ENCODE data around the gene MT1X.

Gene MT1X

GRCh38 chr16:56679818-56680217 is 2.5 kb upstream of the MT1X start:
- no peak for DNase-seq

GRCh38 chr16:56682703-56683397 is 580 bp downstream of the MT1X start:
- DNase-seq, result no peak

GRCh38 chr16:56683424-56684172 is 1.3 kb downstream of the MT1X start:
- DNase-seq, result no peak

GRCh38 chr16:56684256-56684925 is 2.1 kb downstream of the MT1X start:
- no peak for DNase-seq

GRCh38 chr16:56684926-56685590 is 2.8 kb downstream of the MT1X start:
- DNase-seq, result no peak

- no peak for DNase-seq
These were observed 4.5 kb downstream of the MT1X start for GRCh38 chr16:56686758-56687157.

GRCh38 chr16:56688762-56689161 is 6.5 kb downstream of the MT1X start:
- DNase-seq, result no peak

GRCh38 chr16:56689171-56689570 is 6.9 kb downstream of the MT1X start:
- no peak for DNase-seq

- no peak for DNase-seq
These were observed 8.3 kb downstream of the MT1X start for GRCh38 chr16:56690420-56691122.

GRCh38 chr16:56691885-56692284 is 9.6 kb downstream of the MT1X start:
- no peak for DNase-seq

- DNase-seq, result no peak
These were observed 13.0 kb downstream of the MT1X start for GRCh38 chr16:56695246-56695645.

GRCh38 chr16:56697456-56698155 is 15.3 kb downstream of the MT1X start:
- DNase-seq, result no peak

GRCh38 chr16:56700195-56700594 is 17.9 kb downstream of the MT1X start:
- no peak for DNase-seq

- no peak for DNase-seq
These were observed 18.4 kb downstream of the MT1X start for GRCh38 chr16:56700631-56701030.

- DNase-seq, result no peak
These were observed 19.3 kb downstream of the MT1X start for GRCh38 chr16:56701534-56701933.

GRCh38 chr16:56702836-56703235 is 20.6 kb downstream of the MT1X start:
- no peak for DNase-seq

- DNase-seq, result no peak
These were observed 26.5 kb downstream of the MT1X start for GRCh38 chr16:56708525-56709442.

GRCh38 chr16:56709443-56710040 is 27.3 kb downstream of the MT1X start:
- DNase-seq, result no peak

- DNase-seq, result no peak
These were observed 28.0 kb downstream of the MT1X start for GRCh38 chr16:56710181-56710737.

- DNase-seq, result no peak
These were observed 29.6 kb downstream of the MT1X start for GRCh38 chr16:56711862-56712261.

Data from DMS153 (cell line).